Vagina (tissue), 2 donors: ENCODE data around the gene UBR3. TPM values are rescaled to one million over a fixed set of nuclear protein-coding genes. Genes with fewer than 3 reads are reported as not detected.

Source experiments
- DNase-seq, 2 donors: peaks; one replicate each; pipeline ENCODE4 v3.0.0-alpha.2; 2017; ENCODE audit errors: extremely low spot score in 2 of 2
- H3K27ac ChIP-seq: fragments of 200-600 bp; sonication (generic); one replicate; pipeline ENCODE4 v1.5.1; 2019
- H3K27me3 ChIP-seq: fragments of 200-600 bp; sonication (generic); one replicate; pipeline ENCODE4 v1.5.1; 2019
- H3K36me3 ChIP-seq, 2 donors: fragments of 200-600 bp; sonication (generic); one replicate each; pipeline ENCODE4 v1.5.1; 2017 to 2019
- H3K4me1 ChIP-seq: fragments of 200-600 bp; sonication (generic); one replicate; pipeline ENCODE4 v1.5.1; 2019
- H3K4me3 ChIP-seq, 2 donors: fragments of 200-600 bp; sonication (generic); 1 replicate in 1 of 2; 2 replicates in 1 of 2; pipeline ENCODE4 v1.5.1; 2016 to 2019
- H3K9me3 ChIP-seq: fragments of 200-600 bp; sonication (generic); one replicate; pipeline ENCODE4 v1.5.1; 2019
- CTCF ChIP-seq, 3 experiments: fragments of 450-650 bp in 2 of 3; fragments of 200-600 bp in 1 of 3; sonication (generic) in 1 of 3; IDR thresholded peaks; one replicate each; pipeline ENCODE4 v1.5.1; 2017 to 2019; ENCODE audit warnings: antibody characterized with exemption in 3 of 3, mild to moderate bottlenecking in 2 of 3, moderate library complexity in 2 of 3
- POLR2A ChIP-seq, 2 donors: fragments of 450-650 bp; IDR thresholded peaks; one replicate each; pipeline ENCODE4 v1.6.1; 2017; ENCODE audit warnings: antibody characterized with exemption in 2 of 2, mild to moderate bottlenecking in 2 of 2, moderate library complexity in 2 of 2
- POLR2AphosphoS5 ChIP-seq, 2 donors: sonication (generic); formaldehyde crosslinking; IDR thresholded peaks; one replicate each; pipeline ENCODE4 v1.9.0; 2017; ENCODE audit warnings: antibody characterized with exemption in 2 of 2, mild to moderate bottlenecking in 2 of 2, low read depth in 1 of 2; ENCODE audit not compliant: insufficient read depth in 1 of 2
- intact Hi-C: fragments of 100-400 bp; cut with DNase I; formaldehyde crosslinking; loops from one replicate; pipeline ENCODE4 v1.15.1; 2023
- total RNA-seq: library from RNA; depleted of rRNA; stranded (reverse); fragments of >200 nt; gene quantifications from one replicate; pipeline ENCODE4 v1.2.3, GENCODE V29; 2016

Gene UBR3
- total RNA-seq, 1 donor from 2014 or later, result 59.2 TPM

GRCh38 chr2:169977530-169977929, 150.3 kb downstream of the UBR3 start:
- H3K27ac ChIP-seq, result no peak overlapping the region
- H3K4me3 ChIP-seq, result no peak overlapping the region
- H3K36me3 ChIP-seq, result peaks cover 0 to 9% of the 10 kb centered on the region in 2 donors
- no peak for TF ChIP-seq POLR2AphosphoS5 (IDR thresholded peaks at IDR 0.05; ENCODE audit: insufficient read depth in 1 of 2, low read depth in 1 of 2)
- TF ChIP-seq POLR2A (IDR thresholded peaks at IDR 0.05), result no peak
- TF ChIP-seq CTCF (IDR thresholded peaks at IDR 0.05), result no peak
- no peak for DNase-seq
- H3K27me3 ChIP-seq, result no peaks in the 10 kb centered on the region
- no peaks in the 10 kb centered on the region for H3K4me1 ChIP-seq
- peaks cover 9% of the 10 kb centered on the region for H3K9me3 ChIP-seq
- intact Hi-C loops, result no loop called here

GRCh38 chr2:169978402-169979017, 151.3 kb downstream of the UBR3 start:
- intact Hi-C loops, result no loop called here
- Histone ChIP-seq H3K36me3 (peaks cover 0 to 9% of the 10 kb centered on the region in 2 donors), H3K9me3 (peaks cover 9% of the 10 kb centered on the region), H3K27ac (no peak overlapping the region), H3K27me3 (no peaks in the 10 kb centered on the region), H3K4me1 (no peaks in the 10 kb centered on the region), H3K4me3 (no peak overlapping the region)
- DNase-seq, result no peak
- no peak for TF ChIP-seq POLR2A (IDR thresholded peaks at IDR 0.05)
- TF ChIP-seq CTCF (IDR thresholded peaks at IDR 0.05), result no peak
- TF ChIP-seq POLR2AphosphoS5 (IDR thresholded peaks at IDR 0.05; ENCODE audit: insufficient read depth in 1 of 2, low read depth in 1 of 2), result no peak

GRCh38 chr2:169979025-169979424, 151.8 kb downstream of the UBR3 start:
- TF ChIP-seq POLR2A (IDR thresholded peaks at IDR 0.05) (no peak), CTCF (IDR thresholded peaks at IDR 0.05) (no peak), POLR2AphosphoS5 (IDR thresholded peaks at IDR 0.05; ENCODE audit: insufficient read depth in 1 of 2, low read depth in 1 of 2) (no peak)
- Histone ChIP-seq H3K27me3 (no peaks in the 10 kb centered on the region), H3K4me3 (no peak overlapping the region), H3K27ac (no peak overlapping the region), H3K9me3 (peaks cover 9% of the 10 kb centered on the region), H3K36me3 (peaks cover 0 to 9% of the 10 kb centered on the region in 2 donors), H3K4me1 (no peaks in the 10 kb centered on the region)
- no peak for DNase-seq
- intact Hi-C loops, result no loop called here

- Histone ChIP-seq H3K36me3 (peaks cover 0 to 8% of the 10 kb centered on the region in 2 donors), H3K9me3 (peaks cover 9% of the 10 kb centered on the region), H3K4me3 (no peak overlapping the region), H3K4me1 (no peaks in the 10 kb centered on the region), H3K27me3 (no peaks in the 10 kb centered on the region), H3K27ac (no peak overlapping the region)
- no peak for DNase-seq
- intact Hi-C loops, result no loop called here
- no peak for TF ChIP-seq POLR2AphosphoS5 (IDR thresholded peaks at IDR 0.05; ENCODE audit: insufficient read depth in 1 of 2, low read depth in 1 of 2)
- TF ChIP-seq POLR2A (IDR thresholded peaks at IDR 0.05), result no peak
Observed at GRCh38 chr2:169980001-169980400, 152.7 kb downstream of the UBR3 start.

- no peak for DNase-seq
- TF ChIP-seq POLR2A (IDR thresholded peaks at IDR 0.05) (no peak), POLR2AphosphoS5 (IDR thresholded peaks at IDR 0.05; ENCODE audit: insufficient read depth in 1 of 2, low read depth in 1 of 2) (no peak), CTCF (IDR thresholded peaks at IDR 0.05) (no peak)
- Histone ChIP-seq H3K27me3 (no peaks in the 10 kb centered on the region), H3K9me3 (peaks cover 5% of the 10 kb centered on the region), H3K27ac (no peak overlapping the region), H3K4me1 (no peaks in the 10 kb centered on the region), H3K36me3 (peaks cover 0 to 2% of the 10 kb centered on the region in 2 donors), H3K4me3 (no peak overlapping the region)
- intact Hi-C loops, result no loop called here
Observed at GRCh38 chr2:169980643-169981042, 153.4 kb downstream of the UBR3 start.
